Muscle of arm (tissue), 12 donors: ENCODE results near the gene TRIM71. TPM values are rescaled to one million over a fixed set of nuclear protein-coding genes. Genes with fewer than 3 reads are reported as not detected.

Experiments used
- DNase-seq: peaks from one replicate; pipeline ENCODE4 v3.0.0-alpha.2; 2013
- polyA plus RNA-seq, 12 donors: library from polyadenylated mRNA; unstranded; fragments of 120-200 nt; gene quantifications; one replicate each; pipeline ENCODE4 v1.2.1, GENCODE V29; 2013; ENCODE audit not compliant: insufficient read length in 12 of 12

The TRIM71 gene
- polyA plus RNA-seq, 12 donors: 0.08 to 3.8 (median 0.24) TPM; not detected in 1

GRCh38 chr3:32862936-32863487 lies 45.2 kb downstream of the TRIM71 start:
- DNase-seq: no peak

- DNase-seq: no peak
Measured at GRCh38 chr3:32865383-32865782, 47.6 kb downstream of the TRIM71 start.

GRCh38 chr3:32866533-32866932 lies 48.7 kb downstream of the TRIM71 start:
- DNase-seq: no peak

GRCh38 chr3:32867954-32868353 lies 50.2 kb downstream of the TRIM71 start:
- no peak for DNase-seq

GRCh38 chr3:32868719-32869512 lies 51.1 kb downstream of the TRIM71 start:
- DNase-seq: no peak

GRCh38 chr3:32869513-32870047 lies 51.8 kb downstream of the TRIM71 start:
- DNase-seq: no peak

- DNase-seq: no peak
Measured at GRCh38 chr3:32870373-32871095, 52.7 kb downstream of the TRIM71 start.

GRCh38 chr3:32871273-32871672 lies 53.5 kb downstream of the TRIM71 start:
- DNase-seq: no peak

- peak; percentile 16 for DNase-seq
Measured at GRCh38 chr3:32872487-32873382, 54.9 kb downstream of the TRIM71 start.

- no peak for DNase-seq
Measured at GRCh38 chr3:32873531-32874130, 55.8 kb downstream of the TRIM71 start.

GRCh38 chr3:32876920-32877319 lies 59.1 kb downstream of the TRIM71 start:
- no peak for DNase-seq

GRCh38 chr3:32877598-32877997 lies 59.8 kb downstream of the TRIM71 start:
- no peak for DNase-seq

- DNase-seq: no peak
Measured at GRCh38 chr3:32880225-32880624, 62.4 kb downstream of the TRIM71 start.

- no peak for DNase-seq
Measured at GRCh38 chr3:32881624-32882023, 63.8 kb downstream of the TRIM71 start.

- DNase-seq: no peak
Measured at GRCh38 chr3:32882189-32882588, 64.4 kb downstream of the TRIM71 start.

- no peak for DNase-seq
Measured at GRCh38 chr3:32882603-32883025, 64.8 kb downstream of the TRIM71 start.

GRCh38 chr3:32883817-32884216 lies 66.0 kb downstream of the TRIM71 start:
- no peak for DNase-seq

- no peak for DNase-seq
Measured at GRCh38 chr3:32884591-32884990, 66.8 kb downstream of the TRIM71 start.

- no peak for DNase-seq
Measured at GRCh38 chr3:32885283-32885901, 67.6 kb downstream of the TRIM71 start.

GRCh38 chr3:32886296-32886695 lies 68.5 kb downstream of the TRIM71 start:
- DNase-seq: no peak

GRCh38 chr3:32886911-32887310 lies 69.1 kb downstream of the TRIM71 start:
- no peak for DNase-seq
